Neural progenitor cell (in vitro differentiated cells): ENCODE data around the gene ZFR2.

Source experiments
- EZH2 ChIP-seq: fragments of 200-600 bp; sonication (generic); IDR thresholded peaks from 2 replicates; pipeline ENCODE4 v1.6.1; 2017; ENCODE audit warnings: antibody characterized with exemption, mild to moderate bottlenecking, moderate library complexity
- TF ChIP-seq, protein P1 (sequence below): fragments of 200-600 bp; sonication (generic); IDR thresholded peaks from 2 replicates; pipeline ENCODE4 v1.5.1; 2017; ENCODE audit warnings: antibody characterized with exemption, mild to moderate bottlenecking

DNA sequence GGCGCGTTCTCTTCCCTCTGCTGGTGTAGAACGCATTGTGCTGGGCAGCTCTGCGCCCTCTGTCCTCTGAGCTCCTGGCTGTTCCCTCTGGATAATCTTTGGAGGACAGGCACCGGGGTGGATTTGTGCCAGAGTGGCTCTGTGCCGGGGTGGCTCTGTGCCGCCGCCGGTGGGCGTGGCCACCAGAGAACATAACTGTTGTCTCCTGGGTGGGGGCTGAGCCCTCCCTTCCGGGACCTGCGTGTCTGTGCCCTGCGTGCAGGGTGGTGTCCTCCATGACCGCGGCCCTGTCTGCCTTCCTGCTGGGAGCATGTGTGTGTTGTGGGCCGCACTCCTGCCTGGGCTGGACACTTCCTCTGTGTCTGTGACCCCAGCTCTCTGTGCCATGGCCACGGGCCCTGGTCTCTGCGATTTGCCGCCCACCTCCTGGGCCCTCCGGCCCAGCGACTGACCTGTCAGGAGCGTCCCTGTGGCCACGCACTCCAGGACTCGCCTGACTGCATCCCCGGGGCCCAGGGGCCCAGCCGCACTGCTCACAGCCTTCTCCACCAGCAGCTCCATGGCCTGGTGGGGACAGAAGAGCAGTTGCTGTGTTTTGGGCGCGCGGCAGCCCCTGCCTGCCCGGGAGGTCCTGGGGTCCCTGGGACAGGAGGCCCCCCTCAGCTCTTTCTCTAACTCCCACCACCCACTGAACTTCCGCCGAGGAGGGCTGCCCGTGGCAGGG, 60.3 kb downstream of the ZFR2 start:
- TF ChIP-seq, protein P1, sequence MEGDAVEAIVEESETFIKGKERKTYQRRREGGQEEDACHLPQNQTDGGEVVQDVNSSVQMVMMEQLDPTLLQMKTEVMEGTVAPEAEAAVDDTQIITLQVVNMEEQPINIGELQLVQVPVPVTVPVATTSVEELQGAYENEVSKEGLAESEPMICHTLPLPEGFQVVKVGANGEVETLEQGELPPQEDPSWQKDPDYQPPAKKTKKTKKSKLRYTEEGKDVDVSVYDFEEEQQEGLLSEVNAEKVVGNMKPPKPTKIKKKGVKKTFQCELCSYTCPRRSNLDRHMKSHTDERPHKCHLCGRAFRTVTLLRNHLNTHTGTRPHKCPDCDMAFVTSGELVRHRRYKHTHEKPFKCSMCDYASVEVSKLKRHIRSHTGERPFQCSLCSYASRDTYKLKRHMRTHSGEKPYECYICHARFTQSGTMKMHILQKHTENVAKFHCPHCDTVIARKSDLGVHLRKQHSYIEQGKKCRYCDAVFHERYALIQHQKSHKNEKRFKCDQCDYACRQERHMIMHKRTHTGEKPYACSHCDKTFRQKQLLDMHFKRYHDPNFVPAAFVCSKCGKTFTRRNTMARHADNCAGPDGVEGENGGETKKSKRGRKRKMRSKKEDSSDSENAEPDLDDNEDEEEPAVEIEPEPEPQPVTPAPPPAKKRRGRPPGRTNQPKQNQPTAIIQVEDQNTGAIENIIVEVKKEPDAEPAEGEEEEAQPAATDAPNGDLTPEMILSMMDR: no peak
- TF ChIP-seq EZH2: no peak
